ENCODE data around the gene MRPL38.
A peak's percentile ranks its signal among the peaks of the same experiment; 100 is the strongest.
"Not testable (repeated sequence)": the region's sequence is repeated elsewhere in the genome, so short reads cannot be mapped to it uniquely, and the experiment has no call there.

MRPL38 gene

GRCh38 chr17:75855310-75856061 lies 49.2 kb downstream of the MRPL38 start, which contains the start of gene WBP2:
TSS of gene WBP2 (minus strand) at chr17:75855335. CDS start at chr17:75855297, 38 bp downstream.
- DNase-seq (ENCODE audit: low read depth in 2 of 2, low spot score in 1 of 2): peak; percentile 93 to 98

- DNase-seq (ENCODE audit: low read depth in 2 of 2, low spot score in 1 of 2): no peak
These were observed 49.8 kb downstream of the MRPL38 start for GRCh38 chr17:75854881-75855309.

GRCh38 chr17:75854101-75854748 lies 50.5 kb downstream of the MRPL38 start:
- DNase-seq (ENCODE audit: low read depth in 2 of 2, low spot score in 1 of 2): no peak

GRCh38 chr17:75853433-75853832 lies 51.3 kb downstream of the MRPL38 start:
- DNase-seq (ENCODE audit: low read depth in 2 of 2, low spot score in 1 of 2): no peak

GRCh38 chr17:75851693-75851991 lies 53.0 kb downstream of the MRPL38 start:
- DNase-seq (ENCODE audit: low read depth in 2 of 2, low spot score in 1 of 2): not testable (repeated sequence)

GRCh38 chr17:75850928-75851692 lies 53.6 kb downstream of the MRPL38 start:
- no peak for DNase-seq (ENCODE audit: low read depth in 2 of 2, low spot score in 1 of 2)

GRCh38 chr17:75849724-75850123 lies 55.0 kb downstream of the MRPL38 start:
- no peak for DNase-seq (ENCODE audit: low read depth in 2 of 2, low spot score in 1 of 2)

GRCh38 chr17:75849279-75849646 lies 55.4 kb downstream of the MRPL38 start:
- no peak for DNase-seq (ENCODE audit: low read depth in 2 of 2, low spot score in 1 of 2)

All from stimulated activated CD8-positive, alpha-beta memory T cell treated with anti-CD3 and anti-CD28 coated beads, Interleukin-4, amount 100 ng/mL, for 4 hours (primary cell).